WI38 (cell line): ENCODE data around the gene MAGEA4.

ENCODE experiments used
- H3K4me3 ChIP-seq: 2 replicates; pipeline ENCODE4 v1.5.1; 2011; ENCODE audit warnings: low read depth, mild to moderate bottlenecking, control low read depth, low read length
- CTCF ChIP-seq: IDR thresholded peaks from 2 replicates; pipeline ENCODE4 v1.5.1; 2012; ENCODE audit warnings: low read depth, mild to moderate bottlenecking, control low read depth, low read length

The MAGEA4 gene

DNA sequence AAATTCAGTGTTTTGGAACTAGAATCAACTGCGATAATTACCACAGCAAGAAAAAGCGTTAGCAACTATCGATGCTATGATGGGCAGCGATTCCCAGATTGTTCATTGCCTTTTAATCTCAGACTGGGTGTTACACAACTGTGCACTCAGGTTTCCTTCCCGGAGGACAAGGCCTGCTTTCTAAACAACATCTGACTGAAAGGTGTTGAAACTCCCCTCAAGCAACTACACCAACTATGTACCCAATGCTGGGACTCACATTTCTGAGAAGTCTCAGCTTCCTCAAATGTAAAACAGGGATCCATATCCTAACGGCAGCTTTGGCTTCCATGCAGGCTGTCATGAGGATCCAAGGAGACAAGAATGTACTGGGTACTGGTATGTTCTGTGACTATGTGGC is 53.5 kb downstream of the MAGEA4 start:
- no peak overlapping the region for H3K4me3 ChIP-seq
- no peak for TF ChIP-seq CTCF

DNA sequence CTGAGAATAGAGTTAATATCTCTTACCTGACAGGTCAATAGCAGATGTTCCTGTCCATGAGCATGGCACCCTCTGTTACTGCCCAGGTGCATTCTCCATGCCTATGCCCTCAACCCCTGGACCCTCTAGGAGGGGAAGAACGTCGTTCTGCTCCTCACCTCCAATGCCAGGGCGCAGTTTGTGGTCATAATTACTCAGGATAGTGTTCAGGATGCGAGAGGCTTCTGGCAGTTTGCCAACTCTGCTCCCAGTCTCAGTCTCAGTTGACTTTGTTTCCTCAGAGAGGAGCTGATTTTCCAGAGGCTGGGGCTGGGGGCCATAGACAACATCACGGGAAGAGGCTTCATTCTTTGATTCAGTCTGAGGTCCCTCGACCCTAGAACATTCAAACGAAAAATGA is 57.3 kb downstream of the MAGEA4 start:
- H3K4me3 ChIP-seq: no peak overlapping the region
- TF ChIP-seq CTCF: no peak

DNA sequence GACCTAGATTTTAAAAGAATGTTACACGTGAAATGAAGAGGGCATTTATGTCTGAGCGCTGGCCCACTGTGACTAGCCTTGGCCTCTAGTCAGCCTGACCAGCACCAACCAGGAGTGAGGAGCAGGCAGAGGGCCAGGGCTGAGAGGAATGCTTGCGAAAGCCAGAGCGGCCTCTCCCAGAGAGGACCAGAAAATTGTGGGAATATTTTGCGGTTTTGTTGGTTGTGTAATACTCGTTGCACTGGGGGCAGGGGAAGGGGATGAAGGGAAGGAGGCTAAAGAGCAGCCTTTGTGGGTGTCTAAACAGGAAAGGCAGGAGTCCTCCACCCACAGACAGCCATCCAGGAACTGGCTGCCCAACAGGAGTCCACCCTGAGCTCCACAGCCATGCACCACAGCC is 58.0 kb downstream of the MAGEA4 start:
- no peak overlapping the region for H3K4me3 ChIP-seq
- no peak for TF ChIP-seq CTCF

DNA sequence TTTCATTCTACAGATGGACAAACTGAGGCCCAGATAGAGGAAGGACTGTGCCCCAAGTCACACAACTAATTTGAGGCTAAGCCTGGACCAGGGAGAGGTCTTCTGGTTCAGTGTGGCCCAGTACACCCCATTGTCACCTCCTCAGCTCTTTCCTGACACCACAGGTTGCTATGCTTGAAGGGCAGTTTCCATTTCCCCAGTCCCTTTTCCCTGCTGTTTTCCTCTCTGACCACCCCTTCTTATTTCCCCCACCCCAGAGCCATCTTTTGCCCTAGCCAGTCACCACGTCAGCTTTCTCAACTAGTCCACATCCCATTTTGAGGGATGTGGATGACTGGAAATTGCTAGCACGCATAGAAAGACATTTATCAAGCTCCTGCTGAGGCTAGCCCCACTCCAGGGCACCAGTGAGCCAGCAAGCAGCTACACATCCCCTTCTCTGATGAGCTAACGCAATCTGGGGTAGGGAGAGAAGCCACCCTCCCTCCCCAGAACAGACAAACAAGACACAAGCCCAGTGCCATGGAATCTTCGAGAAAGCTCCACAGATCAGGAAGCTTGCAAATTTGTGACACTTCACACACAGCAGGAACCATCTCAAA is 60.5 kb downstream of the MAGEA4 start:
- no peak for TF ChIP-seq CTCF
- no peak overlapping the region for H3K4me3 ChIP-seq

DNA sequence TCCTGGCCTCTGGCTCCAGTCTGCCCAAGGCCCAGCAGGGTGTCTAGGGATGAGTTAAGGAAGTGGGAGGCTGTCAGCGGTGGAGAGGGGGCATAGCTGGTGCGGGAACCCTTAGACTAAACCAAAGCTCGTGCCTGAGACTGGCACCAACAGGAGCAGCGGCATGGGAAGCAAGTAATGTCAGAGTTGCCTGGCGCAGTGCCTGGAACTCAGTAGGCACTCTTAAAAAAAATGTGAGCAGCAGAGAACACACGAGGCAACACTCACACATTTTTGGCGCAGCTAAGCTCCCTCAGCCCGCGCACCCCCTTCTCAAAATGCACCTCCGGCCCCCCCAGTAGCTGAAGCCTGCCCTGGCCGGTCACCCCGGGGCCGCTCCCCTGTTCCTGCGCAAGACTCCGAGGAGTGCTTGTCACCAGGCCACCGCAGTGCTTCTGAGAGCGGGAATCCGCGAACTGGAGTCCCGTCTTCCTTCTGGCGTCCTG is 61.2 kb downstream of the MAGEA4 start:
- H3K4me3 ChIP-seq: no peak overlapping the region
- TF ChIP-seq CTCF: no peak
